Transverse colon (tissue), 4 donors: ENCODE measurements around the gene CD48.

Experiments used
- CTCF ChIP-seq, 5 experiments: fragments of 200-600 bp in 3 of 5; fragments of 450-650 bp in 2 of 5; sonication (generic) in 3 of 5; IDR thresholded peaks; 1 replicate in 2 of 5; 2 replicates in 3 of 5; pipeline ENCODE4 v1.5.1; 2016 to 2017; ENCODE audit warnings: antibody characterized with exemption in 5 of 5, inconsistent platforms in 3 of 5, mild to moderate bottlenecking in 2 of 5, moderate library complexity in 1 of 5
- EP300 ChIP-seq: sonication (generic); formaldehyde crosslinking; IDR thresholded peaks from one replicate; pipeline ENCODE4 v1.6.1; 2017; ENCODE audit warnings: antibody characterized with exemption, low read depth
- POLR2A ChIP-seq: fragments of 450-650 bp; IDR thresholded peaks from one replicate; pipeline ENCODE4 v1.6.1; 2016; ENCODE audit warnings: antibody characterized with exemption, mild to moderate bottlenecking, moderate library complexity
- POLR2AphosphoS5 ChIP-seq, 3 donors: sonication (generic); formaldehyde crosslinking; IDR thresholded peaks; one replicate each; pipeline ENCODE4 v1.6.1; 2016; ENCODE audit warnings: antibody characterized with exemption in 3 of 3

- TF ChIP-seq CTCF (IDR thresholded peaks at IDR 0.05) (no peak), EP300 (no peak), POLR2AphosphoS5 (IDR thresholded peaks at IDR 0.05) (no peak), POLR2A (no peak)
Measured at GRCh38 chr1:160741092-160741501, 29.5 kb upstream of the CD48 start.
